H1 (cell line): ENCODE measurements around the gene TMEM187. TPM values are rescaled to one million over a fixed set of nuclear protein-coding genes. Genes with fewer than 3 reads are reported as not detected.
A peak's percentile ranks its signal among the peaks of the same experiment; 100 is the strongest.

ENCODE experiments used
- CTCF ChIA-PET: fragments of 300-600 bp; sonication (Branson Sonifier 250); formaldehyde crosslinking; loops from one replicate; lab custom pipeline; 2021; ENCODE audit not compliant: partially characterized antibody; lab: Charles Lee
- POLR2A ChIA-PET: fragments of 300-600 bp; sonication (Branson Sonifier 250); formaldehyde crosslinking; loops from one replicate; lab custom pipeline; 2021; ENCODE audit warnings: inconsistent platforms; ENCODE audit not compliant: partially characterized antibody; lab: Charles Lee
- DNase-seq, 2 experiments: peaks; one replicate each; pipeline versions ENCODE4 v3.0.0 to v3.0.0-alpha.2; 2010 to 2022; ENCODE audit warnings: low spot score in 2 of 2, low read depth in 1 of 2, mixed read lengths in 1 of 2
- FAIRE-seq: peaks from 2 replicates; lab custom pipeline; 2011; peaks lifted over from hg19 to GRCh38; lab: Jason Lieb, UNC
- H2AFZ ChIP-seq: 2 replicates; pipeline ENCODE4 v1.8.1; 2012; ENCODE audit warnings: low read length, inconsistent platforms
- H2AK5ac ChIP-seq: 2 replicates; pipeline ENCODE4 v1.6.1; 2013; ENCODE audit warnings: low read depth, low read length
- H2BK120ac ChIP-seq: replicated peaks from 2 replicates; pipeline ENCODE3; 2013; ENCODE audit warnings: low read depth, low read length, inconsistent platforms
- H2BK12ac ChIP-seq: 2 replicates; pipeline ENCODE4 v1.6.1; 2013; ENCODE audit warnings: low read depth, low read length
- H2BK15ac ChIP-seq: 2 replicates; pipeline ENCODE4 v1.6.1; 2013; ENCODE audit warnings: low read length
- H2BK20ac ChIP-seq: 2 replicates; pipeline ENCODE4 v1.6.1; 2013; ENCODE audit warnings: low read length
- H2BK5ac ChIP-seq: 2 replicates; pipeline ENCODE4 v1.6.1; 2013; ENCODE audit warnings: low read depth, low read length
- H3K14ac ChIP-seq: 2 replicates; pipeline ENCODE4 v1.6.1; 2013; ENCODE audit warnings: inconsistent platforms; ENCODE audit not compliant: insufficient read length
- H3K18ac ChIP-seq: 2 replicates; pipeline ENCODE4 v1.6.1; 2013; ENCODE audit warnings: low read length; ENCODE audit errors: extremely low read depth
- H3K23ac ChIP-seq: 2 replicates; pipeline ENCODE4 v1.6.1; 2013; ENCODE audit warnings: inconsistent platforms; ENCODE audit not compliant: insufficient read length
- H3K23me2 ChIP-seq: 2 replicates; pipeline ENCODE4 v1.6.1; 2013; ENCODE audit warnings: low read depth, low read length
- H3K27ac ChIP-seq: 2 replicates; pipeline ENCODE4 v1.6.1; 2011; ENCODE audit warnings: low read depth, low read length, inconsistent platforms
- H3K27me3 ChIP-seq, 4 experiments: replicated peaks in 1 of 4; 1 replicate in 1 of 4; 2 replicates in 3 of 4; pipeline versions ENCODE4 v1.6.1 to v1.8.1; 2011 to 2013; ENCODE audit warnings: low read length in 3 of 4, mild to moderate bottlenecking in 3 of 4, inconsistent platforms in 2 of 4, mixed read lengths in 2 of 4, moderate library complexity in 1 of 4; ENCODE audit not compliant: control insufficient read depth in 3 of 4, insufficient read depth in 3 of 4; ENCODE audit errors: extremely low read depth in 1 of 4
- H3K36me3 ChIP-seq, 4 experiments: 2 replicates each; pipeline versions ENCODE4 v1.6.1 to v1.8.1; 2011 to 2013; ENCODE audit warnings: mild to moderate bottlenecking in 4 of 4, low read length in 3 of 4, moderate library complexity in 2 of 4, control low read depth in 1 of 4, inconsistent platforms in 1 of 4; ENCODE audit not compliant: insufficient read depth in 4 of 4, control insufficient read depth in 2 of 4
- H3K4ac ChIP-seq: replicated peaks from 2 replicates; pipeline ENCODE3; 2013; ENCODE audit warnings: low read length, low read depth, mixed read lengths, inconsistent platforms; ENCODE audit not compliant: insufficient read length
- H3K4me1 ChIP-seq, 4 experiments: replicated peaks in 1 of 4; 1 replicate in 1 of 4; 2 replicates in 3 of 4; pipeline versions ENCODE4 v1.6.1 to v1.8.1; 2011 to 2013; ENCODE audit warnings: low read length in 3 of 4, inconsistent platforms in 2 of 4, mixed read lengths in 1 of 4; ENCODE audit not compliant: insufficient read depth in 4 of 4, control insufficient read depth in 3 of 4
- H3K4me2 ChIP-seq, 2 experiments: 2 replicates each; pipeline versions ENCODE4 v1.6.1 to v1.8.1; 2011 to 2013; ENCODE audit warnings: low read depth in 2 of 2, low read length in 2 of 2, control low read depth in 1 of 2, inconsistent platforms in 1 of 2, mild to moderate bottlenecking in 1 of 2; ENCODE audit not compliant: insufficient read depth in 1 of 2
- H3K4me3 ChIP-seq, 4 experiments: fragments of 200-600, 300-600 bp in 1 of 4; sonication (generic), shearing (Covaris generic), sonication (Bioruptor Twin) in 1 of 4; 2 replicates each; pipeline versions ENCODE4 v1.5.1 to v1.8.1; 2011 to 2016; ENCODE audit warnings: low read length in 4 of 4, low read depth in 3 of 4, control low read depth in 2 of 4, inconsistent platforms in 2 of 4, mild to moderate bottlenecking in 2 of 4, mixed read lengths in 1 of 4, moderate library complexity in 1 of 4; ENCODE audit not compliant: insufficient read depth in 2 of 4; ENCODE audit errors: extremely low read depth in 1 of 4
- H3K56ac ChIP-seq: replicated peaks from 2 replicates; pipeline ENCODE3; 2013; ENCODE audit warnings: low read depth, mild to moderate bottlenecking, mixed read lengths, low read length, inconsistent platforms; ENCODE audit not compliant: insufficient read length
- H3K79me1 ChIP-seq: 2 replicates; pipeline ENCODE4 v1.6.1; 2013; ENCODE audit warnings: low read depth, low read length, control low read depth
- H3K79me2 ChIP-seq, 2 experiments: 2 replicates each; pipeline versions ENCODE4 v1.6.1 to v1.8.1; 2012 to 2013; ENCODE audit warnings: low read length in 2 of 2, mild to moderate bottlenecking in 2 of 2, inconsistent platforms in 1 of 2; ENCODE audit not compliant: insufficient read depth in 2 of 2, control insufficient read depth in 1 of 2
- H3K9ac ChIP-seq, 4 experiments: replicated peaks in 1 of 4; 1 replicate in 1 of 4; 2 replicates in 3 of 4; pipeline versions ENCODE4 v1.6.1 to v1.8.1; 2011 to 2013; ENCODE audit warnings: low read depth in 3 of 4, low read length in 3 of 4, control low read depth in 2 of 4, mild to moderate bottlenecking in 2 of 4, moderate library complexity in 2 of 4, inconsistent platforms in 1 of 4; ENCODE audit errors: extremely low read depth in 1 of 4
- H3K9me3 ChIP-seq, 2 experiments: 2 replicates each; pipeline versions ENCODE4 v1.6.1 to v1.8.1; 2012 to 2013; ENCODE audit warnings: mild to moderate bottlenecking in 2 of 2, moderate library complexity in 2 of 2, control low read depth in 1 of 2, inconsistent platforms in 1 of 2, low read depth in 1 of 2, low read length in 1 of 2, mixed read lengths in 1 of 2; ENCODE audit not compliant: insufficient read depth in 2 of 2
- H4K20me1 ChIP-seq, 2 experiments: replicated peaks in 1 of 2; 2 replicates each; pipeline versions ENCODE3 to v1.8.1; 2011 to 2013; ENCODE audit warnings: inconsistent platforms in 2 of 2, low read length in 2 of 2, mild to moderate bottlenecking in 1 of 2; ENCODE audit not compliant: insufficient read depth in 2 of 2, control insufficient read depth in 1 of 2
- H4K5ac ChIP-seq: 2 replicates; pipeline ENCODE4 v1.6.1; 2013; ENCODE audit warnings: low read length, low read depth, mixed read lengths, inconsistent platforms; ENCODE audit not compliant: insufficient read length
- H4K8ac ChIP-seq: 2 replicates; pipeline ENCODE4 v1.8.0; 2013; ENCODE audit warnings: mild to moderate bottlenecking, moderate library complexity, low read length, inconsistent platforms; ENCODE audit not compliant: insufficient read depth; ENCODE audit errors: extremely low read depth
- H4K91ac ChIP-seq: replicated peaks from 2 replicates; pipeline ENCODE3; 2013; ENCODE audit warnings: low read length, mixed read lengths, inconsistent platforms; ENCODE audit not compliant: insufficient read length
- BCL11A ChIP-seq, 2 experiments: IDR thresholded peaks; one replicate each; pipeline ENCODE4 v1.6.1; 2011; ENCODE audit warnings: low read depth in 2 of 2, low read length in 2 of 2, mild to moderate bottlenecking in 2 of 2
- BRCA1 ChIP-seq: IDR thresholded peaks from 2 replicates; pipeline ENCODE4 v1.6.1; 2012; ENCODE audit warnings: low read depth, low read length, improper control_type of control experiment
- CBX8 ChIP-seq: fragments of 300-800, 300-1000 bp; sonication (generic); IDR thresholded peaks from 2 replicates; pipeline ENCODE4 v1.7.1; 2016; ENCODE audit warnings: low read depth, low read length, borderline replicate concordance
- CREB1 ChIP-seq: IDR thresholded peaks from 2 replicates; pipeline ENCODE4 v1.6.1; 2012; ENCODE audit warnings: inconsistent platforms
- NRF1 ChIP-seq: IDR thresholded peaks from 2 replicates; pipeline ENCODE4 v1.6.1; 2011; ENCODE audit warnings: mild to moderate bottlenecking, low read depth, low read length, improper control_type of control experiment
- PHF8 ChIP-seq: fragments of 200-600 bp; sonication (generic); conservative IDR thresholded peaks from 2 replicates; pipeline ENCODE4 v1.7.1; 2012; ENCODE audit warnings: low read depth, mild to moderate bottlenecking, inconsistent platforms, low read length, moderate library complexity
- RAD21 ChIP-seq, 2 experiments: IDR thresholded peaks in 1 of 2; conservative IDR thresholded peaks in 1 of 2; 2 replicates each; pipeline ENCODE4 v1.6.1; 2011; ENCODE audit warnings: low read depth in 2 of 2, low read length in 2 of 2, improper control_type of control experiment in 1 of 2, inconsistent platforms in 1 of 2, mild to moderate bottlenecking in 1 of 2, moderate library complexity in 1 of 2
- SP4 ChIP-seq: IDR thresholded peaks from 2 replicates; pipeline ENCODE4 v1.6.1; 2012; ENCODE audit warnings: low read length, inconsistent platforms
- SUZ12 ChIP-seq: fragments of 200-600 bp; sonication (generic); IDR thresholded peaks from 2 replicates; pipeline ENCODE4 v1.6.1; 2012; ENCODE audit warnings: mild to moderate bottlenecking, inconsistent platforms, low read length, moderate library complexity, mixed read lengths
- TAF1 ChIP-seq: IDR thresholded peaks from 2 replicates; pipeline ENCODE4 v1.6.1; 2011; ENCODE audit warnings: mild to moderate bottlenecking, low read depth, low read length
- WGBS, 2 experiments: shearing (Covaris generic) in 1 of 2; methylation state at CpG; one replicate each; pipeline versions ENCODE4 v1.1.6 to v1.1.7; 2013 to 2015; ENCODE audit warnings: low lambda C conversion rate in 2 of 2, mixed read lengths in 2 of 2, inconsistent platforms in 1 of 2, low coverage in 1 of 2, missing lambda C conversion rate in 1 of 2; ENCODE audit not compliant: insufficient replicate concordance in 2 of 2, insufficient coverage in 1 of 2, insufficient read length in 1 of 2; ENCODE audit errors: extremely low coverage in 1 of 2, missing lambda C conversion rate in 1 of 2; 5-methylcytosine and 5-hydroxymethylcytosine counted together
- polyA plus RNA-seq, 7 experiments: library from polyadenylated mRNA; depleted of rRNA in 3 of 7; stranded (reverse) in 5 of 7; unstranded in 2 of 7; fragments of >200 nt in 5 of 7; fragments of 200-250 nt in 2 of 7; gene quantifications; 1 replicate in 5 of 7; 2 replicates in 1 of 7; 4 replicates in 1 of 7; pipeline versions ENCODE4 v1.2.1 to v1.2.3, GENCODE V29; 2011 to 2013; ENCODE audit warnings: missing spikeins in 2 of 7, mixed read lengths in 2 of 7
- total RNA-seq: library from RNA; stranded (reverse); fragmentation: NEBNext Ultra II Directional; extraction: Animal tissue kit (Norgen Biotek cat#: 25700); gene quantifications from 2 replicates; pipeline ENCODE4 v1.2.1, GENCODE V29; 2021
- TF ChIP-seq, protein P1 (sequence below): IDR thresholded peaks from 2 replicates; pipeline ENCODE4 v1.6.1; 2012; ENCODE audit warnings: low read length, inconsistent platforms

TMEM187 gene
- total and polyA plus RNA-seq, 2 of the 8 experiments (the other 6 are each of a cell fraction or from before 2014, with no cell fraction given): 5.0 to 14.5 TPM

GRCh38 chrX:153999359-154000037 lies 26.9 kb downstream of the TMEM187 start:
- H3K4me1 ChIP-seq: peaks cover 0 to 8% (median 0%) of the 10 kb centered on the region in 4 experiments; a peak in 2 of 7 replicates
- H2BK5ac ChIP-seq: peak overlapping the region; percentile 66; the same call in 1 of the 2 replicates
- H3K23ac ChIP-seq: no peak overlapping the region
- H2AFZ ChIP-seq: no peak overlapping the region
- H3K18ac ChIP-seq: no peak overlapping the region
- no peak overlapping the region for H3K4me2 ChIP-seq
- no peak overlapping the region for H3K4ac ChIP-seq
- 0 out of 2 replicates have a peak overlapping the region, but pooled peaks have one; percentile 50 for H2BK12ac ChIP-seq
- no peak overlapping the region for H4K8ac ChIP-seq
- H2AK5ac ChIP-seq: no peak overlapping the region
- no peaks in the 10 kb centered on the region; the same call in 1 of the 2 replicates for H3K23me2 ChIP-seq
- POLR2A ChIA-PET: interaction anchor here (0.6 to 2.8 kb wide), 5 partner anchors 12 to 130 kb away, joined by 3 to 12 read pairs (median 3); partner anchors contain the start of gene HCFC1
- no peak overlapping the region for H2BK15ac ChIP-seq
- no peaks in the 10 kb centered on the region for H3K36me3 ChIP-seq
- no peaks in the 10 kb centered on the region for H3K79me1 ChIP-seq
- no peaks in the 10 kb centered on the region for H3K9me3 ChIP-seq
- 78% methylated on average over 5 of the region's 19 CpGs; no CpG with 5 or more reads in 1 of the 2 experiments for WGBS, 2 experiments
- no peaks in the 10 kb centered on the region for H3K79me2 ChIP-seq
- H3K4me3 ChIP-seq: no peak overlapping the region
- no peak overlapping the region for H2BK120ac ChIP-seq
- no peak overlapping the region for H4K91ac ChIP-seq
- no peak overlapping the region for H3K9ac ChIP-seq
- no peak overlapping the region for H3K27ac ChIP-seq
- FAIRE-seq: no peak
- no peaks in the 10 kb centered on the region for H3K27me3 ChIP-seq
- no peaks in the 10 kb centered on the region for H4K20me1 ChIP-seq
- no peak overlapping the region for H4K5ac ChIP-seq
- no peak overlapping the region for H2BK20ac ChIP-seq
- H3K14ac ChIP-seq: no peak overlapping the region
- no peak overlapping the region for H3K56ac ChIP-seq
- no peak for DNase-seq
- CTCF ChIA-PET: interaction anchor here (0.6 to 1.9 kb wide), 3 partner anchors 9 to 14 kb away, joined by 3 to 9 read pairs (median 4); no protein-coding TSS in a partner anchor
- TF ChIP-seq SUZ12: no peak
- no peak for TF ChIP-seq PHF8
- no peak for TF ChIP-seq CBX8
- no peak for TF ChIP-seq SP4
- no peak for TF ChIP-seq NRF1
- no peak for TF ChIP-seq RAD21 (IDR thresholded peaks at IDR 0.05 in 1 of 2, conservative IDR thresholded peaks at IDR 0.05 in 1 of 2; ENCODE audit: low read depth in 2 of 2, low read length in 2 of 2)
- TF ChIP-seq BCL11A (IDR thresholded peaks at IDR 0.05; ENCODE audit: low read depth in 2 of 2, low read length in 2 of 2): no peak
- no peak for TF ChIP-seq TAF1
- TF ChIP-seq, protein P1, sequence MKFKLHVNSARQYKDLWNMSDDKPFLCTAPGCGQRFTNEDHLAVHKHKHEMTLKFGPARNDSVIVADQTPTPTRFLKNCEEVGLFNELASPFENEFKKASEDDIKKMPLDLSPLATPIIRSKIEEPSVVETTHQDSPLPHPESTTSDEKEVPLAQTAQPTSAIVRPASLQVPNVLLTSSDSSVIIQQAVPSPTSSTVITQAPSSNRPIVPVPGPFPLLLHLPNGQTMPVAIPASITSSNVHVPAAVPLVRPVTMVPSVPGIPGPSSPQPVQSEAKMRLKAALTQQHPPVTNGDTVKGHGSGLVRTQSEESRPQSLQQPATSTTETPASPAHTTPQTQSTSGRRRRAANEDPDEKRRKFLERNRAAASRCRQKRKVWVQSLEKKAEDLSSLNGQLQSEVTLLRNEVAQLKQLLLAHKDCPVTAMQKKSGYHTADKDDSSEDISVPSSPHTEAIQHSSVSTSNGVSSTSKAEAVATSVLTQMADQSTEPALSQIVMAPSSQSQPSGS: no peak
- TF ChIP-seq BRCA1: no peak
- TF ChIP-seq CREB1: no peak
